Activated T-cell treated with anti-CD3 and anti-CD28 coated beads for 48 hours (primary cell): ENCODE data around the gene VPS37D.
A peak's percentile ranks its signal among the peaks of the same experiment; 100 is the strongest.

Experiments used
- DNase-seq: peaks from one replicate; pipeline ENCODE4 v3.0.0-alpha.2; 2020; ENCODE audit warnings: low read depth

Gene VPS37D

DNA sequence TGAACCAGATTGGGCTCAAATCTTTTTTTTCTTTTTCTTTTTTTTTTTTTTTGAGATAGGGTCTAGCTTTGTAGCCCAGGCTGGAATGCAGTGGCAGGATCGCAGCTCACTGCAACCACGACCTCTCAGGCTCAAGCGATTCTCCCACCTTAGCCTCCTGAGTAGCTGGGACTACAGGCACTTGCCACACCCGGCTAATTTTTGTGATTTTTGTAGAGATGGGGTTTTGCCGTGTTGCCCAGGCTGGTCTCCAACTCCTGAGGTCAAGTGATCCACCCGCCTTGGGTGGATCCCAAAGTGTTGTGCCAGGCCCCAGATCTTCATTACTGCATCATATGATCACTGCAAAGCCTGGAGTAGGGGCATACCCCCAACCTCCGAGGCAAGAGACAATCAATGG lies 12.9 kb downstream of the VPS37D start:
- no peak for DNase-seq

GRCh38 chr7:73681031-73681430 lies 13.4 kb downstream of the VPS37D start:
- DNase-seq: no peak

- no peak for DNase-seq
These were observed 15.1 kb downstream of the VPS37D start for GRCh38 chr7:73682745-73683055.

GRCh38 chr7:73683056-73683787 lies 15.6 kb downstream of the VPS37D start, which contains the start of the genes BUD23 and DNAJC30:
Gene BUD23 (plus strand): TSS chr7:73683597. CDS start chr7:73683626, 29 bp downstream.
Gene DNAJC30 (minus strand): TSS chr7:73683453. CDS start chr7:73683423, 30 bp downstream.
- DNase-seq: peak; percentile 95

DNA sequence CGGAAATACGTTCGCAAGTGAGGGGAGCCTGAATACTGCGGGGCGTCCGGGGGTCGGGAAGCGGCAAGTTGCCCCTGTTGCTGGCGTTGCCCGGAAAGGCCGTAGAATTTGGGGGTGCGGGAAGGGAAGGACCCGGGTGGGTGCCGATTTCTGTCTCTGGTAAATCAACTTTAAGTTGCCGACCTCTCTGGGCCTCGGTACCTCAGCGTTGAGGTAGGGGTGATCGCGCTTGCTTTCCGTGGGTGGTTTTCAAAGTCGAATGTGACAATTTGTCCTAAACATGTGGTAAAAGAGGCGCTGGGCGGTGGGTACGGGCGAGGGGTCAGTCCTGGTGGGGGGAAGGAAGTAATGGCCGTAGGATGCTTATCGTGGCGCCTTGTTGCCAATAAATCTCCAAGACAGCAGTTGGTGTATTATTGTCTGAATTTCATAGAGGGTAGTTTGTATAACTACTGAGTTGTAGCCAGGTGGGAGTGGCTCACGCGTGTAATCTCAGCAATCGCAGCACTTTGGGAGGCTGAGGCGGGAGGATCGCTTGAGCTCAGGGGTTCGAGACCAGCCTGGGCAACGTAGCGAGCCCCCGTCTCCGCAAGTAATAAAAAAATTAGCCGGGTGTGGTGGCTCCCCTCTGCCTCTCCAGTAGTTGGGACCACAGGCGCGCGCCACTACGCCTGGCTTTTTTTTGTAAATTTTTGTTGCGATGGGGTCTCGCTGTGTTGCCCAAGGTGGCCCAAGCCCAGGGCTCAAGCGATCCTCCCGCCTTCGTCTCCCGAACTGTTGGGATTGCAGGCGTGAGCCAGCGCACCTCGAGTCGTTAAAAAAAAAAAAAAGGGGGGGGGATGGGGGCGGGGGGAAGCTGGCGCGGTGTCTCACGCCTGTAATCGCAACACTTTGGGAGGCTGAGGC lies 16.4 kb downstream of the VPS37D start:
- DNase-seq: no peak

DNA sequence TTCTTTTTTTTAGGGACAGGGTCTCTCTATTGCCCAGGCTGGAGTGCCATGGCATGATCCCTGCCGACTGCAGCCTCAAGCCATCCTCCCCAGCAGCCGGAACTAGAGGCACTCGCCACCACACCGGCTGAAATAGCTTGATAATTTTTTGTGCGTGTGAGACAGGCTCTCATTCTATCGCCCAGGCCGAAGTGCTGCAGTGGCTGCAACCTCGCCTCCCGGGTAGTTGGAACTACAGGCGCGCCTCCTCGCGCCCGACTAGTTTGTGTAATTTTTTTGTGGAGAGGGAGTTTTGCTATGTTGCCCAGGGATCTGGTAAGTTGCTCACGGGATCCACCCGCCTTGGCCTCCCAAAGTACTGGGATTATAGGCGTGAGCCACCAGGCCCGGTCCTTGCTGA lies 17.7 kb downstream of the VPS37D start:
- DNase-seq: no peak

DNA sequence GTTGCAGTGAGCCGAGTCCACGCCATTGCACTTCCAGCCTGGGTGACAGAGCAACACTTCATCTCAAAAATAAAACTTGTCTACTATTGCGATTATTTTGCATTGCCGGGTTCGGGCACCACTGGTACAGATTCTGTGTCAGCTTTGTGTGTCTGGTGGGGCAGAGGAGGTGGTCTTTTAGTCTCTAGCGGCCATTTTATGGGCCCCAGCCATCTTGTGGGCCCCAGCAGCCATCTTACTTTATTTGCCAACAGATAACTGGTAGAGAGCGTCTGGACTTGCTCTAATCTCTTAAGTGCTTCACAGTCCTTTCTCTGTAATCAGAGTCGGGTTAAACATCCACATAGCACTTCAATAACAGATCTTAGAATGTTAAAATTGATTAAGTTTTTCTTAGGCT lies 20.7 kb downstream of the VPS37D start:
- no peak for DNase-seq

GRCh38 chr7:73690646-73691045 lies 23.0 kb downstream of the VPS37D start:
- no peak for DNase-seq

DNA sequence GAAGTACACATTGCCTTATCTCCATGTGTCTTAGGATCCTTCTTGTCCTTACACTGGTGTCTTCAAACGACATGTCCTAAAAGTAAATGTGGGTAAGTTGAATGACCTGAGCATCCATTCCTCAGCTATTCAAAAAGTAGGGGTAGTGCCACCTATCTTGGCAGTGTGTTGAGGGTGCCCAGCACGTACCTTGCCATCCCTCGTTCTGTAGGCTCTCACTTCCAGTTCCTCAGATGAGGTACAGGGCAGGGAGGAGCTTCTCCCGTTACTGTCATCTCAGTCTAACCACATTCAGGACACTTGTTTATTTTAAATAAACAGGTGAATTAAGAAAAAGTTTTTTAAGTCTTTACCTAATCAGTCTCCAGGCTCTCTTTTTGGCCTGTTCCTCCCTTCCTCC lies 28.7 kb downstream of the VPS37D start:
- DNase-seq: no peak

GRCh38 chr7:73698410-73698809 lies 30.8 kb downstream of the VPS37D start:
- DNase-seq: no peak

DNA sequence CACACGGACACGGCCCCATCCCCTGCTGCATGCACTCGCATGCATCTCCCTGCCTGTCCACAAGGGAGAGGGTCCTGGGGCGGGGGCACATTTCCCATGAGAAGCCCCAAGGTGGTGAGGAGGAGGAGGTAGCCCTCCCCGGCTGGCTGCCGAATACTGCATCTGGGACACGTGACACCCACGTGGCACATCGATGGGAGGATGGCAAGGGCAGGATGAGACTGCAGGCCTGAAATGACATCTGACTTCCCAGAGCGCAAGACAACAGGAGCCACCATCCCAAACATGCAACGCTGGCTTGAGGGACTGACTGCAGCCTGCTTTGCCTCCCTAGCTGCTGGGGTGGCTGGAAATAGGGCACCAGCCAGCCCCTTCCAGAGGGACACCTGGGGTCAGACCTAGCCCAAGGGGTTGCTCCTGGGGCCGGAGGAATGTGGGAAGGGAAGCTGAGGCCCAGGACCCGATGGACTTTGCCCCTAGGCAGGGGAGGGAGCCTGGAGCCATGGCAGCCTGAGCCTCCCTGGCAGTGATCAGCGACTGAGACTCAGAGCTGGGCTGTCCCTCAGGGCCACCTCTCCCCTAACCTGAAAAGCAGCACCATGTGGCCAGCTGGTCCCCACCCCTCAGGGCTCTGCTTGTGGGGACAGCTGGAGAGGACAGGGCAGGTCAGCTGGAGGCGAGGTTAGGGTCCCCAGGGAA lies 31.9 kb downstream of the VPS37D start:
- no peak for DNase-seq

DNA sequence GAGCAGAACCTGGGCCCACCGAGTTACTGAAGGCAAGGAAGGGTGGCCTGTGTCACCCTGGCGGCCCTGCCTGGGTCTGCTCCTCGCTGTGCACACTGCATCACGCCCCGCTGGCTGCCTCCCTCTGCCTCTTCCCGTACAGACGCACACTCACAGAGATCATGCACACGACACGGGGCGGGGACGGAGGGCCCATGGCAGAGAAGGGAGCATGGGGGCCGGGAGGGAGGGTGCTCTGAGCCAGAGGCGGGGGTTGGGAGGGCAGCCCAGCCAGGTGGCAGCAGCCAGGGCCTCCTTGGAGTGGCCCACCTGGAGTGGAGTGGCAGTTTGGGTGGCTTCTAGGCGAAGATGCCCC lies 32.4 kb downstream of the VPS37D start:
- DNase-seq: no peak

DNA sequence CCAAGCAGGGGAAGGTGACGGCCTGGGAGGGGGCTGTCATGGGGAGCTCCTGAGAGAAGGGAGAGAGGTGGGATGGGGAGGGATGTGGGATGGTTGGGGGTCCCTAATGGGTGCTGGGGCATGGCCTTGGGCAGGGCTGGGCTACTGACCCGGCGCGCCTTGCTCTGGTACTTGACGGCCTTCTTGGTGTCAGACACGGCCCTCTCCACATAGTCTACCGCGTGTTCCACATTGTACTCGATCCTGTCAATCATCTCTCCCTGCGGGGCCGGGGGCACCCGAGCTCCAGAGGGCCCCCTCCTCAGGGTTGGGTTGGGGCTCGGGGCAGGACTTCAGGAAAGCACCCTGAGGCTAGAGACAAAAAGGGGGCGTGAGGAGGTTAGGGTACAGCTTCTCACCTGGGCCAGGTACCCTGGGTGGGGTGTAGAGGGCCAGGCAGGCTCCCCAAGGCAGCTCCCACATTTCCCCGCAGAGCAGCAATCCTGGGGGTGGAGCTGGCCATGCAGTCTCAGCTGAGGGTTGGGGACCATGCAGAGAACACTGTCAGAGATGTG lies 33.0 kb downstream of the VPS37D start:
- no peak for DNase-seq

DNA sequence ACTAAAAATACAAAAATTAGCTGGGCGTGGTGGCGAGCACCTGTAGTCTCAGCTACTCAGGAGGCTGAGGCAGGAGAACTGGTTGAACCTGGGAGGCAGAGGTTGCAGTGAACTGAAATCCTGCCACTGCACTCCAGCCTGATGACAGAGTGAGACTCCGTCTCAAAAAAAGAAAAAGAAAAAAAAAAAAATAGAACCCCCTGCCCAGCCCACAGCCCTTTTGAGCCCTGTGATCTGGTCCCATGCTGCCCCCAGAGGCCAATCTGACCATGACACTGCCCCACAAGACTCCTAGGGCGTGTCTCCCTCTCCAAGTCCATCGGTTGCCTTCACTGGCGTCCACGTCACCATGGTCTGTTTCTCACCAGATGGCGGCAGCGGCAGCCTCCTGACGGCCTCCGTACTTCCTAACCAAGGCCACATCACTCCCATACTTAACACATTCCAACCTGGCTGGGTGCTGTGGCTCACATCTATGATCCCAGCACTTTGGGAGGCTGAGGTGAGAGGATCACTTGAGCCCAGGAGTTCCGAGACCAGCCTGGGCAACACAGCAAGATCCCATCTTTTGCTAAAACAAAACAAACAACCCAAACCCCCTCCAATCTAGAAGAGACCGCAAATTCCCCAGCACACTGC lies 33.8 kb downstream of the VPS37D start:
- no peak for DNase-seq

- DNase-seq: no peak
These were observed 34.6 kb downstream of the VPS37D start for GRCh38 chr7:73702226-73702625.

- no peak for DNase-seq
These were observed 35.0 kb downstream of the VPS37D start for GRCh38 chr7:73702665-73703064.

DNA sequence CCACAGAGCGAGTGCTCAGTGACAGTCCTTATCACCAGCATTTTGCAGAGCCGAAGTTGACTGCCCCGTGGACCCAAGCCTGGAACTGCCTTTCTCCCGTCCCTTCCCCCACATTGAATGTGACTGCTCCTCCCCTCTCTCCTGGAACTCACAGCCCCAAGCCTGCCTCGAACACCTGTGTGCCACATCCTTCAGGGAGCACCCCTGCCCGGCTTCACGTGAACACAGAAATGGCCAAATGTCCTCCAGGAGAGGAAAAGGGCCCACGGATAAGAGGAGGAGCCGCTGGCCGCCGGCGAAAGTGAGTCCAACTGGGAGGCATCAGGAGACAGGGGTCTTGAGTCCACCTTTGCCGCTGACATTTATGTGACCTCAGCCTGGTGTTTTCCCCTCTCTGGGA lies 35.6 kb downstream of the VPS37D start:
- DNase-seq: no peak

DNA sequence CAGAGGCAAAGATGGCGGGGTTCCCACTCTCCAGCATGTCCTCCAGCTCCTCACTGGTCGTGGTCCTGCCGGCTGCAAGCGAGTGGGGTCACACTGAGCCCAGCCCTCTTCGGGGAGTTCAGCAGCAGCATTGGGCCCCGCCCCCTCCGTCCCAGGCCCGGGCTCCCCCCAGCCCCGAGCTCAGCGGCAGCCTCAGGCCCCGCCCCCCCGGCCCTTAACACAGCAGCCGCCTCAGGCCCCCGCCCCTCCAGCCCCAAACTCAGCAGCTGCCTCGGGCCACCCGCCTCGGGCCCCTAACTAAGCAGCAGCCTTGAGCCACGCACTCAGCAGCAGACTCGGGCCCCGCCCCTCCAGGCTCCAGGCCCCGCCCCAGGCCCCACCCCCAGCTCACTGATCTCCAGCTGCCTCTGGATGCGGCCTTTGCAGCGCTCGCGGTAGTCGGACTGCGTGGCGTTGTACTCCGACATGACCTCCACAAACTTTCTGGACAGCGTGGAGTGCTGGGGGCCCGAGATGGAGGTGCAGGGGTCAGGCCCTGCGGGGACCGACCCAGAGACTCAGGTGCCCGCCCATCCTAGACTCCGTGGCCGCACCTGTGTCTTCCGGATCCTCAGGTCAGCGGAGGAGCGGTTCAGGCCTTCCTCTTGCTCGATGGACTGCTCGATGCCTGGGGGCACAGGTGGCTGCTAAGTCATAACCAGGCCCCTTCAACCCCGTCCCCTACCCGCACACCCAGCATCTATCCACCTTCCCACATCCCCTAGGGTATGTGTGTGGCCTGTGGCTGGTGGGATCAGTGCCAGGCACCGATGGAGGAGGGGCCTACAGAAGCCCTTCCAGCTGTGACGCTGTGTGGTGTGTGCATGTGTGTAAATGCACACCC lies 36.4 kb downstream of the VPS37D start:
- peak; percentile 35 for DNase-seq

GRCh38 chr7:73704640-73705550 lies 37.3 kb downstream of the VPS37D start:
- DNase-seq: no peak

DNA sequence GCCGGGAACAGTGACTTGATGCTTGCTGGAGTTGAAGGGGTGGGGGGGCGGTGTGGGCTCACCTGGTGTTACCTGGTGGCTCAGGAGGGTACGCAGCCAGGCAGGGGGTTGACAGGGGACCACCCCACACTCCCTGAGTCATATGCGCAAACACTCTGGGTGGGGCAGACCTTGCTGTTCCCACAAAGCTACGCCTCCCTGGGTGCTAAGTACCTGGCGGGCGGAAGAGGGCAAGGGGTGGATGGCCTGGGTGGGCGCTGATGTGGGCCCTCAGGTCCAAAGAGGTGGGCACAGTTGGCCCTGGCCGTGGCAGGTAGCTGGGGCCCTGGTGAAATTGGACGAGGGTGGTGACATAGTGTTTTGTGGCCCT lies 37.9 kb downstream of the VPS37D start:
- no peak for DNase-seq
